HFF-Myc (cell line): ENCODE data around the gene MKX.
"Not testable (repeated sequence)": the region's sequence is repeated elsewhere in the genome, so short reads cannot be mapped to it uniquely, and the experiment has no call there.

ENCODE experiments used
- DNase-seq: peaks from one replicate; pipeline ENCODE4 v3.0.0-alpha.2; 2011; ENCODE audit warnings: low read depth; ENCODE audit errors: extremely low read depth
- H3K4me3 ChIP-seq: replicated peaks from 2 replicates; pipeline ENCODE4 v1.5.1; 2011; ENCODE audit warnings: low read depth, mild to moderate bottlenecking, control low read depth, low read length
- TF ChIP-seq, protein P1 (sequence below): IDR thresholded peaks from 2 replicates; pipeline ENCODE4 v1.5.1; 2012; ENCODE audit warnings: mild to moderate bottlenecking, low read depth, low read length, control low read depth; ENCODE audit errors: missing control alignments

The MKX gene

DNA sequence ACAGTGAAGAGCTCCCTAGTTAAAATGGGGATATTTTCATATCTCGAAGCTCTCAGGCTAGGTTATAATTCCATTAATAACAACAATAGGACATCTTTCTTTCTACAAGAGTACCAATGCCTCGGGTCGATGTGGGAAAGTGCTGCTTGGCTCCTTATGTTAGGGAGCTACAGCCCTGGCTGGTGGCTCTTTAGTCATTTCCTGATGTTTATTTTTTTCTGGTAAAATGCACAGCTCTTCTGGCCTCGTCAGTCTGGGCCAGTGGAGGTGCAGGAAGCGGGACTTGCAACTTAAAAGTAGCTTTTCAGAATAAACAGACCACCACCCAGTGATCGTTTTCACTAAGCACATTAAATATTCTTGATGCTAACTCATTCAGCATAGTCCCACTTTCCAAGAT is 58.3 kb downstream of the MKX start:
- DNase-seq: no peak
- no peak overlapping the region for H3K4me3 ChIP-seq
- TF ChIP-seq, protein P1, sequence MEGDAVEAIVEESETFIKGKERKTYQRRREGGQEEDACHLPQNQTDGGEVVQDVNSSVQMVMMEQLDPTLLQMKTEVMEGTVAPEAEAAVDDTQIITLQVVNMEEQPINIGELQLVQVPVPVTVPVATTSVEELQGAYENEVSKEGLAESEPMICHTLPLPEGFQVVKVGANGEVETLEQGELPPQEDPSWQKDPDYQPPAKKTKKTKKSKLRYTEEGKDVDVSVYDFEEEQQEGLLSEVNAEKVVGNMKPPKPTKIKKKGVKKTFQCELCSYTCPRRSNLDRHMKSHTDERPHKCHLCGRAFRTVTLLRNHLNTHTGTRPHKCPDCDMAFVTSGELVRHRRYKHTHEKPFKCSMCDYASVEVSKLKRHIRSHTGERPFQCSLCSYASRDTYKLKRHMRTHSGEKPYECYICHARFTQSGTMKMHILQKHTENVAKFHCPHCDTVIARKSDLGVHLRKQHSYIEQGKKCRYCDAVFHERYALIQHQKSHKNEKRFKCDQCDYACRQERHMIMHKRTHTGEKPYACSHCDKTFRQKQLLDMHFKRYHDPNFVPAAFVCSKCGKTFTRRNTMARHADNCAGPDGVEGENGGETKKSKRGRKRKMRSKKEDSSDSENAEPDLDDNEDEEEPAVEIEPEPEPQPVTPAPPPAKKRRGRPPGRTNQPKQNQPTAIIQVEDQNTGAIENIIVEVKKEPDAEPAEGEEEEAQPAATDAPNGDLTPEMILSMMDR: no peak

DNA sequence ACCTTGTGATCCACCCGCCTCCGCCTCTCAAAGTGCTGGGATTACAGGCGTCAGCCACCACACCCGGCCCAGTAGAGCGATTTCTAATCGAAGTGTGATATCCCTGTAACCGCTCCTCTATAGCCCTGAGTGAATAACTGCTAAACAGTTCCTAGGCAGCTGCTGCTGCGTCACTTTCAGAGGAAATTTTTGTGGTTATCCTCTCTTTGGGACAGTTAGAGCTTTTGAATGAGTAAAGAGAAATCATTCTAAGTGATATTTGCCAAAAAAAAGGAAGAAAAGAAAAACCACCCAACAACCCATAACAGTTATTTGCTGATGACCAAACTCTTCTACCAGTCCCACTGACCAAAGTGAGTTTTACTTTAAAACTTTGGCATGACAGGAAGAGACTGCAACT is 59.9 kb downstream of the MKX start:
- H3K4me3 ChIP-seq: no peak overlapping the region
- TF ChIP-seq, protein P1: no peak
- DNase-seq: no peak

DNA sequence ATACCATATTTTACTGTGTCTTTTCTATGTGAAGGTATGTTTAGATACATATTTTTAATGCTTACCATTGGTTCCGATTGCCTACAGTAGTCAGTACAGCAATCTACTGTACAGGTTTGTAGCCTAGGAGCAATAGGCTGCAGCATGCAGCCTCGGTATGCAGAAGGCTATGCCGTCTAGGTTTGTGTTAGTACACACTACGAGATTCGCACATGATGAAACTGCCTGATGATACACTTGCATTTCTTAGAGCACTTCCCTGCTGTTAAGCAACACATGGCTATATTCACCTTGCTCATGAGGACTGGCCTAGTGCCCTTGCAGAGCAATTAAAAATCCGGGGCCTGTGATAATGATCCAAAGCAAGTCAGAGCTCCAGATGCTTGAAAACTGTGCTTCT is 62.4 kb downstream of the MKX start:
- no peak for DNase-seq
- no peak overlapping the region for H3K4me3 ChIP-seq
- TF ChIP-seq, protein P1: no peak

DNA sequence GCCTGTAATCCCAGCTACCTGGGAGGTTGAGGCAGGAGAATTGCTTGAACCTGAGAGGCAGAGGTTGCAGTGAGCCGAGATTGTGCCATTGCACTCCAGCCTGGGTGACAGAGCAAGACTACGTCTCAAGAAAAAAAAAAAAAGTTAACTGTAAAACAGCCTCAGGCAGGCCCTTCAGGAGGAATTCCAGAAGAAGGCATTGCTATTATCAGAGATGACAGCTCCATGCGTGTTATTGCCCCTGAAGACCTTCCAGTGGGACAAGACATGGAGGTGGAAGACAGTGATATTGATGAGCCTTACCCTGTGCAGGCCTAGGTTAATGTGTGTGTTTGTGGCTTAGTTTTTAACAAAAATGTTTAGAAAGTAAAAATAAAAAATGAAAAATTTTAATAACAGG is 63.8 kb downstream of the MKX start:
- not testable (repeated sequence) for DNase-seq, H3K4me3 ChIP-seq

DNA sequence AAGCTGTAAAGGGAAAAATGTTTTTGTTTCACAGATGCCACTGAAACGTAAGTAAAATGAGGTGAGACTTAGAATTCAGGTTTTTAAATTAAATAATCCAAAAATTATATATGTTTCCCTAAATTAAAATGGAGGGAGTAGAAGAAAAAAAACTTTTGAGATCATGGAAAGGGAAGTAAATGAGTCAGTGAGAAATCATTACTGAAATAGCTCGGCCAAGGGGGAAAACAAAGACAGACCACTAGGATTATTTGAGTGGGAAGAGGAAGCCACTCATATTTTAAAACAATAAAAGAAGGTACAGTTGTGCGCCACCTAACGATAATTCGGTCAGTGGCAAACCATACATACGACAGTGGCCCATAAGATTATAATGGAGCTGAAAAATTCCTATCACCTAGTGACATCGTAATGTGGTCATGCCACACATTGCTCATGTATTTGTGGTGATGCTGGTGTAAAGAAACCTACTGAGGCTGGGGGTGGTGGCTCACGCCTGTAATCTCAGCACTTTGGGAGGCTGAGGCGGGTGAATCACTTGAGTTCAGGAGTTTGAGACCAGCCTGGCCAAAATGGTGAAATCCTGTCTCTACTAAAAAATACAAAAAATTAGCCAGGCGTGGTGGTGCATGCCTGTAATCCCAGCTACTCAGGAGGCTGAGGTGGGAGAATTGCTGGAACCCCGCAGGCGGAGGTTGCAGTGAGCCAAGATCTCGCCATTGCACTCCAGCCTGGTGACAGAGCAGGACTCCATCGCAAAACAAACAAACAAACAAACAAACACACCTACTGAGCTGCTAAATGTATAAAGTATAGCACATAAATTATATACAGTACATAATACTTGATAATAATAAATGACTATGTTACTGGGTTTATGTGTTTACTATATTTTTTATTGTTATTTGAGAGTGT is 64.7 kb downstream of the MKX start:
- TF ChIP-seq, protein P1: no peak
- H3K4me3 ChIP-seq: no peak overlapping the region
- no peak for DNase-seq

DNA sequence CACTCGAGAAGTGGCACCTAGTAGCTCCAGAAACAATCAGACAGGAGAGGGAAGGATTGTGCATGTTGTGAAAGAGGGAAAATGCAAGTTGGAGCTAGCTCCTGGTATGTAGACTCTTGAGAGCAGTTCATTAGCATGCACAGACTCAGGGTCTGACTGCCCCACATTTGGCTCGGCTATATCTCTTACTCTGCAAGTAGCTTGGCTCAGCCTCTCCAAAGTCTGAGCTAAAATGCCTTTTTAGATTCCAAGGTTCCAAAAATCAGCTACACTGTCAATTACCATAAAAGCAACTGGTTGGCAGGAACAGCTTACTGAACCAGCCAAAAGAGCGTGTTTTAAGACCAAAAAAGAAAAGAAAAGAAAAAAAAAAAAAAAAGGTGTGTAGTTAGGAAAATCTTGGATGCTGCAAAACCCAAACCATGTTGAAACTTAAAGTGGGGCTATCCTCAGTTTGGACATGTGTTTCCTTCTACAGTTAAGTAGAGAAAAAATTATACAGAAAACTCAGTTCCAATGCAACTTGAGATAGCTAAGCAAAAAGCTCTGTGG is 65.5 kb downstream of the MKX start:
- H3K4me3 ChIP-seq: no peak overlapping the region
- no peak for DNase-seq
- TF ChIP-seq, protein P1: no peak

DNA sequence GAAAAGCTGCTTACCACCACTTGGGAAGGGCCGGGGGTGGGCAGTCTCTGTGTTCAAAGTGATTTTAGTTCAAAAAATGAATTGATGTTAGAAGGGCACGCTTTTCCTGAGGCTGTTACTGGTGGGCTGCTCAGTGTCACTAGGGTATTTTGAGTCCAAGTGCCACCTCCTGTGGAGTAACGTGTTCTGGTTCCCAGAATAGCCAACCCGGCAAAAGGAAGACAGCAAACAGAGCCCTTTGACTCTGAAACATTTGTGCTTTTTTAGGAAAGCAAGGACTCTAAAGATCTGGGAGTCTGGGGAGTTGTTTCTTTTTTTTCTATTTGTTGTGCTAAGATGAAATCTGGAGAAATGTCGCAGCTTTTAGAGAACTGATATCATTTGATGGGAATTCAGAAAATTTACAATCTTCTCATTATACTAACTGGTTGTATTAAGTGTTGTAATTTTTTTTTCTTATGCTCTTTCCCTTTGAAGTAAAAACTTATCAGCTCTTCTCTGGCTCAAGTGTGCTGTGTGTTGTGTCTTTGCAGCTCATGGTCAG is 66.2 kb downstream of the MKX start:
- TF ChIP-seq, protein P1: no peak
- DNase-seq: no peak
- H3K4me3 ChIP-seq: no peak overlapping the region
